Measurements from ENCODE around the gene IGFBP1.

- TF ChIP-seq, protein P1, sequence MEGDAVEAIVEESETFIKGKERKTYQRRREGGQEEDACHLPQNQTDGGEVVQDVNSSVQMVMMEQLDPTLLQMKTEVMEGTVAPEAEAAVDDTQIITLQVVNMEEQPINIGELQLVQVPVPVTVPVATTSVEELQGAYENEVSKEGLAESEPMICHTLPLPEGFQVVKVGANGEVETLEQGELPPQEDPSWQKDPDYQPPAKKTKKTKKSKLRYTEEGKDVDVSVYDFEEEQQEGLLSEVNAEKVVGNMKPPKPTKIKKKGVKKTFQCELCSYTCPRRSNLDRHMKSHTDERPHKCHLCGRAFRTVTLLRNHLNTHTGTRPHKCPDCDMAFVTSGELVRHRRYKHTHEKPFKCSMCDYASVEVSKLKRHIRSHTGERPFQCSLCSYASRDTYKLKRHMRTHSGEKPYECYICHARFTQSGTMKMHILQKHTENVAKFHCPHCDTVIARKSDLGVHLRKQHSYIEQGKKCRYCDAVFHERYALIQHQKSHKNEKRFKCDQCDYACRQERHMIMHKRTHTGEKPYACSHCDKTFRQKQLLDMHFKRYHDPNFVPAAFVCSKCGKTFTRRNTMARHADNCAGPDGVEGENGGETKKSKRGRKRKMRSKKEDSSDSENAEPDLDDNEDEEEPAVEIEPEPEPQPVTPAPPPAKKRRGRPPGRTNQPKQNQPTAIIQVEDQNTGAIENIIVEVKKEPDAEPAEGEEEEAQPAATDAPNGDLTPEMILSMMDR (IDR thresholded peaks at IDR 0.05; ENCODE audit: insufficient read depth, low read length), result no peak
- no peak for TF ChIP-seq POLR2AphosphoS5 (IDR thresholded peaks at IDR 0.05; ENCODE audit: low read depth)
Measured at GRCh38 chr7:45873355-45873754, 14.9 kb upstream of the IGFBP1 start.
